Measurements from ENCODE around the gene DNAJB11.

GRCh38 chr3:186594591-186595113 is 24.1 kb downstream of the DNAJB11 start:
- TF ChIP-seq CTCF (IDR thresholded peaks at IDR 0.05; ENCODE audit: low read depth, low read length, poor library complexity, severe bottlenecking) (no peak), EZH2phosphoT487 (IDR thresholded peaks at IDR 0.05; ENCODE audit: borderline replicate concordance, low read length) (no peak)
